Vagina (tissue), 2 donors: ENCODE measurements around the gene PLAC1. TPM values are rescaled to one million over a fixed set of nuclear protein-coding genes. Genes with fewer than 3 reads are reported as not detected.
A peak's percentile ranks its signal among the peaks of the same experiment; 100 is the strongest.

ENCODE experiments used
- DNase-seq, 2 donors: peaks; one replicate each; pipeline ENCODE4 v3.0.0-alpha.2; 2017; ENCODE audit errors: extremely low spot score in 2 of 2
- H3K27ac ChIP-seq: fragments of 200-600 bp; sonication (generic); one replicate; pipeline ENCODE4 v1.5.1; 2019
- H3K27me3 ChIP-seq: fragments of 200-600 bp; sonication (generic); one replicate; pipeline ENCODE4 v1.5.1; 2019
- H3K36me3 ChIP-seq, 2 donors: fragments of 200-600 bp; sonication (generic); one replicate each; pipeline ENCODE4 v1.5.1; 2017 to 2019
- H3K4me1 ChIP-seq: fragments of 200-600 bp; sonication (generic); one replicate; pipeline ENCODE4 v1.5.1; 2019
- H3K4me3 ChIP-seq, 2 donors: fragments of 200-600 bp; sonication (generic); 1 replicate in 1 of 2; 2 replicates in 1 of 2; pipeline ENCODE4 v1.5.1; 2016 to 2019
- H3K9me3 ChIP-seq: fragments of 200-600 bp; sonication (generic); one replicate; pipeline ENCODE4 v1.5.1; 2019
- POLR2A ChIP-seq, 2 donors: fragments of 450-650 bp; IDR thresholded peaks; one replicate each; pipeline ENCODE4 v1.6.1; 2017; ENCODE audit warnings: antibody characterized with exemption in 2 of 2, mild to moderate bottlenecking in 2 of 2, moderate library complexity in 2 of 2
- POLR2AphosphoS5 ChIP-seq, 2 donors: sonication (generic); formaldehyde crosslinking; IDR thresholded peaks; one replicate each; pipeline ENCODE4 v1.9.0; 2017; ENCODE audit warnings: antibody characterized with exemption in 2 of 2, mild to moderate bottlenecking in 2 of 2, low read depth in 1 of 2; ENCODE audit not compliant: insufficient read depth in 1 of 2
- intact Hi-C: fragments of 100-400 bp; cut with DNase I; formaldehyde crosslinking; loops from one replicate; pipeline ENCODE4 v1.15.1; 2023
- total RNA-seq: library from RNA; depleted of rRNA; stranded (reverse); fragments of >200 nt; gene quantifications from one replicate; pipeline ENCODE4 v1.2.3, GENCODE V29; 2016
- TF ChIP-seq, protein P1 (sequence below), 3 experiments: fragments of 450-650 bp in 2 of 3; fragments of 200-600 bp in 1 of 3; sonication (generic) in 1 of 3; IDR thresholded peaks; one replicate each; pipeline ENCODE4 v1.5.1; 2017 to 2019; ENCODE audit warnings: antibody characterized with exemption in 3 of 3, mild to moderate bottlenecking in 2 of 3, moderate library complexity in 2 of 3

The PLAC1 gene, protein sequence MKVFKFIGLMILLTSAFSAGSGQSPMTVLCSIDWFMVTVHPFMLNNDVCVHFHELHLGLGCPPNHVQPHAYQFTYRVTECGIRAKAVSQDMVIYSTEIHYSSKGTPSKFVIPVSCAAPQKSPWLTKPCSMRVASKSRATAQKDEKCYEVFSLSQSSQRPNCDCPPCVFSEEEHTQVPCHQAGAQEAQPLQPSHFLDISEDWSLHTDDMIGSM
- total RNA-seq: not detected

DNA sequence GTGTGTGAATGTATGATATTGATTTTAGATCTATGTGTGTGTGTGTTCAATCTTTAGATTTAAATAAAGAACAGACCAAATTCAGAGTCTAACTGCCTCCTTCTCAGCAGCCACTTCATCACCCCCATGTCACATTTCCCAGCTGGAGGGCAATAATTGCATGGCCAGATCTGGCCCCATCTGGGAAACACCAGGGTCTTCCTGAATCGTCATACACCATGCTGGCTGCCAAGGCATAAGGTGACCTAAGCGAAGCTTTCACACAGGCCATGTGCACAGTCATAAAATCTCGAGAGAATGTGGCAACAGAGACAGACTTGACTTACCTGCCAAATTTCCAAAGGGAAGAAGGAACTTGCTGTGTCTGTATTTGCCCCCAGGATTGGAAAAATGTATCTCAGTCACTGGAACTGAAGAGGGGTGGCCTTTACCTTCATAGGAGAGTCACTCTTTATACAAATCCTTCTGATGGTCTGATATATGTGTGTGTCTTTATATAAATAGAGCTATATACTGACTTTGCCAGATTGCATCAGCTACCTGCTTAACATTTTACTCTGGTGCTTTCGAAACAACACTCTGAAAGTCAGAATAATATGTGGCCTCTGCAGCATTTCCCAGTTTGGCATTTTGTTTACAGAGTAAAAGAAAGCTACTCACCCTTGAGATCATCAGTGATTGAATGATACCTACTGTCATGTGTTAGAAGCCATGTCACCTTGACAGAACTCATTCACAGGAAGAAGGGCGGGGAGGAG is at the start of gene PLAC1:
TSS of gene PLAC1 (minus strand) at position 470 of the 758 bp plus-strand sequence. CDS start 91,789 bp downstream, outside the sequence.
- no peaks in the 10 kb centered on the region for H3K4me1 ChIP-seq
- no peak within 1 kb of the TSS for H3K27ac ChIP-seq
- no peaks in the 10 kb centered on the region for H3K36me3 ChIP-seq
- H3K27me3 ChIP-seq: no peaks in the 10 kb centered on the region
- intact Hi-C loops: no loop called here
- H3K9me3 ChIP-seq: no peaks in the 10 kb centered on the region
- TF ChIP-seq POLR2AphosphoS5 (IDR thresholded peaks at IDR 0.05; ENCODE audit: insufficient read depth in 1 of 2, low read depth in 1 of 2): no peak
- no peak for TF ChIP-seq POLR2A (IDR thresholded peaks at IDR 0.05)
- TF ChIP-seq, protein P1, sequence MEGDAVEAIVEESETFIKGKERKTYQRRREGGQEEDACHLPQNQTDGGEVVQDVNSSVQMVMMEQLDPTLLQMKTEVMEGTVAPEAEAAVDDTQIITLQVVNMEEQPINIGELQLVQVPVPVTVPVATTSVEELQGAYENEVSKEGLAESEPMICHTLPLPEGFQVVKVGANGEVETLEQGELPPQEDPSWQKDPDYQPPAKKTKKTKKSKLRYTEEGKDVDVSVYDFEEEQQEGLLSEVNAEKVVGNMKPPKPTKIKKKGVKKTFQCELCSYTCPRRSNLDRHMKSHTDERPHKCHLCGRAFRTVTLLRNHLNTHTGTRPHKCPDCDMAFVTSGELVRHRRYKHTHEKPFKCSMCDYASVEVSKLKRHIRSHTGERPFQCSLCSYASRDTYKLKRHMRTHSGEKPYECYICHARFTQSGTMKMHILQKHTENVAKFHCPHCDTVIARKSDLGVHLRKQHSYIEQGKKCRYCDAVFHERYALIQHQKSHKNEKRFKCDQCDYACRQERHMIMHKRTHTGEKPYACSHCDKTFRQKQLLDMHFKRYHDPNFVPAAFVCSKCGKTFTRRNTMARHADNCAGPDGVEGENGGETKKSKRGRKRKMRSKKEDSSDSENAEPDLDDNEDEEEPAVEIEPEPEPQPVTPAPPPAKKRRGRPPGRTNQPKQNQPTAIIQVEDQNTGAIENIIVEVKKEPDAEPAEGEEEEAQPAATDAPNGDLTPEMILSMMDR (IDR thresholded peaks at IDR 0.05): no peak
- H3K4me3 ChIP-seq: no peak within 1 kb of the TSS
- peak in 1 of 2 donors; percentile 10 for DNase-seq

DNA sequence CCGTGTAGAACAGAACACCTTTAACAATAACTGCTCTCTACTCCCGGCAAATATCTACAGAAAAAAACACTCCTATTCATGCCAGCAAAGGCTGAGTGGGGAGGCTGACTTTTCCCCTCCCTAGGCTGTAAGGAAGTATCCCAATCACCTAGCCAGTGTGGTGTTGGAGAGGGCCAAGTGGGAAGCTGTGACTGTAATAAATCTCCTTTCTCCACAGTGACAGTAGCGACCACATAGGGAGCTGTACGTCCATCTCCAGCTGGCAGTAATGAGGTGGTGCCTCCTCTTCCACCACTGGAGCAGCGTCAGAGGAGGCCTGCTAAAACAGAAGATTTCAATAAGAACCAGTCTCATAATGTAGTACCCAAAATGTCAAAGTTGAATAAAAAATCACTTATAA is 47.9 kb upstream of the PLAC1 start:
- intact Hi-C loops: no loop called here
- Histone ChIP-seq H3K27ac (no peak overlapping the region), H3K9me3 (no peaks in the 10 kb centered on the region), H3K4me1 (no peaks in the 10 kb centered on the region), H3K36me3 (no peaks in the 10 kb centered on the region), H3K27me3 (no peaks in the 10 kb centered on the region), H3K4me3 (no peak overlapping the region)
- DNase-seq: no peak
- TF ChIP-seq POLR2AphosphoS5 (IDR thresholded peaks at IDR 0.05; ENCODE audit: insufficient read depth in 1 of 2, low read depth in 1 of 2) (no peak), POLR2A (IDR thresholded peaks at IDR 0.05) (no peak)
- TF ChIP-seq, protein P1 (IDR thresholded peaks at IDR 0.05): no peak

DNA sequence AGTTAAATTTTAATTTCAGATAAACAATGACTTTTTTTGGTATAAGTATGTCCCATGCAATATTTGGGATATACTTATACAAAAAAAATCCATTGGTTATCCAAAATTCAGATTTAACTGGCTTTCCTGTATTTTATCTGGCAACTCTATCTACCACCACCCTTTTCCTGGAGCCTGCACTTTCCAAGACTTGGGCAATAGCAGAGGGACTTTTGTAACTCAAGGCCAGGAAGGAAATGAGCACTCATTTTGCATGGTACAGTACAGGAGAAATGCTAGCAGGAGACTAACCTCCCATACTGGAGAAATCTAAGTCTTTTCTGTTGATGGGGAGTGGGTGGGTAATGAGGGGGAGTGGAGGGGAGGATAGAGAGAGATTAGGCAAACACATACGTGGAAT is 37.7 kb upstream of the PLAC1 start:
- TF ChIP-seq, protein P1 (IDR thresholded peaks at IDR 0.05): no peak
- TF ChIP-seq POLR2A (IDR thresholded peaks at IDR 0.05) (no peak), POLR2AphosphoS5 (IDR thresholded peaks at IDR 0.05; ENCODE audit: insufficient read depth in 1 of 2, low read depth in 1 of 2) (no peak)
- no peak for DNase-seq
- Histone ChIP-seq H3K9me3 (no peaks in the 10 kb centered on the region), H3K27me3 (no peaks in the 10 kb centered on the region), H3K36me3 (no peaks in the 10 kb centered on the region), H3K4me1 (no peaks in the 10 kb centered on the region), H3K4me3 (no peak overlapping the region), H3K27ac (no peak overlapping the region)
- intact Hi-C loops: no loop called here

DNA sequence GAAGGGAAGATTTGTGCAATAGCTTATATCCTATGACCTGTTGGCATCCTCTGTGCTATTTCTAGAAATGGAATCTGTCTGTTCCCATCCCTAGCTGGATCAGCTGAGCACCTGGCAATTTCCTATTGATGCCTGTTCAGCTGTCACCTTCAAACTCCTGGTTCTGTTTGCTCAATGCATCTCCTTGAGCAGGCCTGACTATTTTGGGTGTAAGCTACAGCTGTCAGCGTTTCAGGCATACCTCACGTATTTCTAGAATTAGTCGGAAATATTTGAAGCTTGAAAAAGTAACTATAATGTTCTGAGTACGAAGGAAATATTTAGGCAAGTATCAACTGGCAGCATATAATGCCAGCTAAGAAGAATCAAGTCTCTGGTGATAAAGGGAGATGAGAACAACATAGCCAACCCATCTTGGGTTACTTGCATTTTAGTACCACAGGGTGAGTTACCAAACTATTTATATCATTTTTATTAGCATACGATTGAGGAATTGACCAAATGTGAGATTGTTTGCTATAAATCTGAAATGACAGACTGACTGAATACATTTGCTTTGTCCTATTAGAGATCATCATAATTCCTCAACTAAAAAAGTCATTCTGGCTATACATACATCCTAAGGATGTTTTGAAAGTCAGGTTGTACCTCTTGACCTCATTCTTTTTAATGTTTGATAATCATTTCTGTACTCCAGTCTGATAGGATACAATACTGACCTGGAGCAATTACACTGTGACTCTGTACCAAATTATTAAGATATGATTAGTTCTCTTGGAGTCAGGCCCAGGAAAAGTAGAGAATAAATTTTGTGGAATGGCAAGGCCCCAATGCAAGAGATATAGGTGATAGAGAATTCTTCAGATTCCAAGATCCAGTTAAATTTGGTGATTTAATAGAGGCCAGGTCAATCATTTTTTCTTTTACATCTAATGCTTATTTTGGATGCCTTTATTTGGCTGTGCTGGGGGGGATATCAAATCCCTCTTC is 36.4 kb upstream of the PLAC1 start:
- TF ChIP-seq POLR2AphosphoS5 (IDR thresholded peaks at IDR 0.05; ENCODE audit: insufficient read depth in 1 of 2, low read depth in 1 of 2) (no peak), POLR2A (IDR thresholded peaks at IDR 0.05) (no peak)
- TF ChIP-seq, protein P1 (IDR thresholded peaks at IDR 0.05): no peak
- H3K27me3 ChIP-seq: no peaks in the 10 kb centered on the region
- intact Hi-C loops: no loop called here
- no peak for DNase-seq
- no peak overlapping the region for H3K27ac ChIP-seq
- H3K9me3 ChIP-seq: no peaks in the 10 kb centered on the region
- no peak overlapping the region for H3K4me3 ChIP-seq
- no peaks in the 10 kb centered on the region for H3K4me1 ChIP-seq
- no peaks in the 10 kb centered on the region for H3K36me3 ChIP-seq
